ENCODE data around the gene SV2B.

DNA sequence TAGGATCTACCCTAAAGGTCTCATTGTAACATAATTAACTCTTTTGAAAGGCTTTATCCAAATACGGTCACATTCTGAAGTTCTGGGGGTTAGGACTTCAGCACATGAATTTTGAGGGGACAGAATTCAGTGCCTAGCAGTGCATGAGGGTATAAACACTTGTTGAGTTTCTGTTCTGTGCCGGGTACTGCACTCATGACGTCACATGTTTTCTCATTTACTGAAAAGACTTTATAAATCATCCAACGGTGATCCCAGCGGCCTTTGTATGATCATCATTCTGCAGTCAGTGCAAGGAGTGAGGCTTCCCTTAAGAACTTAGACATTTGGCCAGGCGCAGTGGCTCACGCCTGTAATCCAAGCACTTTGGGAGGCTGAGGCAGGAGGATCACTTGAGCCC, 25.1 kb downstream of the SV2B start:
- TF ChIP-seq POLR2A (IDR thresholded peaks at IDR 0.05; ENCODE audit: low read depth, low read length) (no peak), POLR2AphosphoS5 (IDR thresholded peaks at IDR 0.05; ENCODE audit: low read depth, low read length) (no peak), TAF1 (IDR thresholded peaks at IDR 0.05; ENCODE audit: low read depth, low read length) (no peak)
